IMR-90 (cell line): ENCODE results near the gene RAP1GAP2.

Experiments used
- MAFK ChIP-seq: IDR thresholded peaks from 2 replicates; pipeline ENCODE4 v1.6.1; 2012; ENCODE audit warnings: low read depth, low read length, improper control_type of control experiment
- MAZ ChIP-seq: IDR thresholded peaks from 2 replicates; pipeline ENCODE4 v1.6.1; 2012; ENCODE audit warnings: low read depth, mild to moderate bottlenecking, low read length, improper control_type of control experiment, moderate library complexity, borderline replicate concordance
- POLR2A ChIP-seq: IDR thresholded peaks from 2 replicates; pipeline ENCODE4 v1.6.1; 2012; ENCODE audit warnings: mild to moderate bottlenecking, low read depth, low read length
- TF ChIP-seq, protein P1 (sequence below): conservative IDR thresholded peaks from 2 replicates; pipeline ENCODE4 v1.5.1; 2012; ENCODE audit warnings: mild to moderate bottlenecking, low read depth, low read length, improper control_type of control experiment
- TF ChIP-seq, protein P2 (sequence below): fragments of 150-350 bp; IDR thresholded peaks from 2 replicates; pipeline ENCODE4 v1.6.1; 2017; ENCODE audit warnings: mild to moderate bottlenecking, antibody characterized with exemption, low read length, low read depth

DNA sequence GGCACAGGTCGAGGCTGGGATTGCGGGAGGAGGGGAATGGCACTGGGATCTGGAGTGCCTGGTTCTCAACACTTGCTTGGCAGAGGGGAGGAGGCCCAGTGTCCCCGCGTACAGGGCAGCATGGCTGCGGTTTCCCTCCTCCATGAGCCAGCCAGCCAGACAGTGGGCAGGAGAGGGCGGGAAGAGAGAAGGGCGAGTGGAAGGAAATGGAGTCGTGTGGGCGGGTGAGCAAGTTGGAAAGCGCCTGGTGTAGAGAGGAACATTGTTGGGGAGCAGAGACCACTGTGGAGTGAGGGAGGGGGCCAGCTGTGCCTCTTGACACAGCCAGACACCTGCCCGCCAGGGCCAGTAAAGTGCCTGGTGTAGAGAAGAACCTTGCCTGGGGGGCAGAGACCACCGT is 136.7 kb downstream of the RAP1GAP2 start:
- TF ChIP-seq, protein P1, sequence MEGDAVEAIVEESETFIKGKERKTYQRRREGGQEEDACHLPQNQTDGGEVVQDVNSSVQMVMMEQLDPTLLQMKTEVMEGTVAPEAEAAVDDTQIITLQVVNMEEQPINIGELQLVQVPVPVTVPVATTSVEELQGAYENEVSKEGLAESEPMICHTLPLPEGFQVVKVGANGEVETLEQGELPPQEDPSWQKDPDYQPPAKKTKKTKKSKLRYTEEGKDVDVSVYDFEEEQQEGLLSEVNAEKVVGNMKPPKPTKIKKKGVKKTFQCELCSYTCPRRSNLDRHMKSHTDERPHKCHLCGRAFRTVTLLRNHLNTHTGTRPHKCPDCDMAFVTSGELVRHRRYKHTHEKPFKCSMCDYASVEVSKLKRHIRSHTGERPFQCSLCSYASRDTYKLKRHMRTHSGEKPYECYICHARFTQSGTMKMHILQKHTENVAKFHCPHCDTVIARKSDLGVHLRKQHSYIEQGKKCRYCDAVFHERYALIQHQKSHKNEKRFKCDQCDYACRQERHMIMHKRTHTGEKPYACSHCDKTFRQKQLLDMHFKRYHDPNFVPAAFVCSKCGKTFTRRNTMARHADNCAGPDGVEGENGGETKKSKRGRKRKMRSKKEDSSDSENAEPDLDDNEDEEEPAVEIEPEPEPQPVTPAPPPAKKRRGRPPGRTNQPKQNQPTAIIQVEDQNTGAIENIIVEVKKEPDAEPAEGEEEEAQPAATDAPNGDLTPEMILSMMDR: no peak
- no peak for TF ChIP-seq MAFK
- no peak for TF ChIP-seq POLR2A
- TF ChIP-seq, protein P2, sequence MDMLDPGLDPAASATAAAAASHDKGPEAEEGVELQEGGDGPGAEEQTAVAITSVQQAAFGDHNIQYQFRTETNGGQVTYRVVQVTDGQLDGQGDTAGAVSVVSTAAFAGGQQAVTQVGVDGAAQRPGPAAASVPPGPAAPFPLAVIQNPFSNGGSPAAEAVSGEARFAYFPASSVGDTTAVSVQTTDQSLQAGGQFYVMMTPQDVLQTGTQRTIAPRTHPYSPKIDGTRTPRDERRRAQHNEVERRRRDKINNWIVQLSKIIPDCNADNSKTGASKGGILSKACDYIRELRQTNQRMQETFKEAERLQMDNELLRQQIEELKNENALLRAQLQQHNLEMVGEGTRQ: no peak
- TF ChIP-seq MAZ: no peak
